Activated CD4-positive, alpha-beta T cell treated with anti-CD3 and anti-CD28 coated beads for 4 hours (primary cell): Measurements from ENCODE around the gene ZNF775.

Source experiments
- DNase-seq, 2 donors: peaks; one replicate each; pipeline ENCODE4 v3.0.0-alpha.2; 2020

Gene ZNF775

DNA sequence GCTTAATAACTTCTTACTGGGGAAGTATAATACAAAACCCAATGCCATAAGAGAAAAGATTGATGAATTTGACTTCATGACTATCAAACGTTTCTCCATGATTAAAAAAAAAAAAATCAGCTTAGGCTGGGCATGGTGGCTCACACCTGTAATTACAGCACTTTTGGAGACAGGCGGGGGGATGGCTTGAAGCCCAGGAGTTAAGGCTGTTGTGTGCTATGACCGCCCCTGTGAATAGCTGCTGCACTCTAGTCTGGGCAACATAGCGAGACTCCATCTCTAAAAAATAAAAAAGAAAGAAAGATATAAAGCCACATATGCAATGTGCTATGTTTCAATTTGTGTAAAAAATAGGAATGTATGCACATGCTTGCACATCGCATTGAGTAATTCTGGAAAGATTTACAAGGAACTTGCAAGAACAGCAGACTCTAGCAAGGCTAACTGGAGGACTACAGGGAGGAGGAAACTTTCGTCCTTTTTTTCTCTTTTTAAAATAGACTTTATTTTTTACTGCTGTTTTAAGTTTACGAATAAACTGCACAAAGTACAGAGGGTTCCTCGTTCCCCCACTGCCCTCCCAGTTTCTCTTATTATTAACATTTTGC is 27.4 kb upstream of the ZNF775 start:
- DNase-seq = no peak

DNA sequence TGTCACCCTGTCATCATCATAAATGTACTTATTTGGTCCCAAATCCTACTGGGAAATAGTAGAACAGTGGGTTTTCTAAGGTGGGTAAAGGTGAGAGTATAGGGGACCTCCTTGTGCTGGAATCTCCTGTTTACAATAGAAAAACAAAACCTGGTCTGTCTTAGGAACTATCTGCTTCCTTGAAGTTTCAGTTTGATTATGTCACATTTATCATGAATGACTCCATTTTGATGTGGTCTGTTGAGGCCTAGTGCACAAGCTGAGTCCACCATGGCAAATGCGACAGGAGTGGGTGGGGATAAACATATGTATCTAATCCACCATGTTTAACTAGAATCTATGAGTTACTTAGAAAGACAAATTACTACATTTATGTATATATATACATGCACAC is 23.5 kb upstream of the ZNF775 start:
- DNase-seq = no peak

DNA sequence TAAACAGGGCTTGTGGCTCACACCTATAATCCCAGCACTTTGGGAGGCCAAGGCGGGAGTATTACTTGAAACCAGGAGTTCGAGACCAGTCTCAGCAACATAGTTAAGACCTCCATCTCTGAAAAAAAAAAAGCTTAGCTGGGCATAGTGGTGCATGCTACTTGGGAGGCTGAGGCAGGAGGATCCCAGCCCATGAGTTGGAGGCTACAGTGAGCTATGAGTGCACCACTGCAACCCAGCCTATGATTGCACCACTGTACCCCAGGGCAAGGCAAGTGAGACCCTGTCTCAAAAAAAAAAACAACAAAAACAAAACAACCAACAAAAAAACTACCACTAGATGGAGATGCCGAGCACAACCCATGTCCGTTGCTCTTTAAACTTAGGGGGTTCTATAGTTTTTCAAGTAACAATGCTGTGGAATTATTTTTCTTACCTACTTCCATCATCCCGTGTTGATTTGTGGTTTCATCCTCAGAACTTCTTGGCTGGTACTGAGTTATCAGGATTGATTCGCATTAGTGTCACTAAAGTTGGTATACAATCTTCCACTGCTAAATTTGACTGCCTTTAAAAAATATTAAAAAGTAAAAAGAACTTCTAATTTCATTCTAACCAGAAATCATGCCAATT is 22.7 kb upstream of the ZNF775 start:
- peak in 1 of 2 donors; percentile 28 for DNase-seq

DNA sequence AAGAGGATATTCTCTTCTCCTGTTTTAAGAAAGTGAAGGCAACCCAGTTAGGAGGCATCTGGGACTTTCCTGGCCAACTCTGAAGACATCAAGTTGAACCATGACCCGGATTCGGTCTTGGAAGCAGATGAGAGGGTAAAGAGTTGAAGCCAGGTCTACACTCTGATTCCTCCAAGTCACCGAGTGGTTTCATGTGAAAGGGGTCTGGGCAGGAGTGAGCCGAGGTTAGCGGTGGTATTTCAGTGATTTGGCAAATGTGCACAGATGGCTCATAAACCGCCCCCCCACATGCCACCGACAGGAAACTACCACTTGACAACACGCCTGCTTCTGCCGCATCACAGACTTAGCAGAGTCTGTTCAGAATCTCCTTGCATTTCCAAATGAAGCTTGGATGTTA is 21.9 kb upstream of the ZNF775 start:
- peak; percentile 66 to 75 for DNase-seq

DNA sequence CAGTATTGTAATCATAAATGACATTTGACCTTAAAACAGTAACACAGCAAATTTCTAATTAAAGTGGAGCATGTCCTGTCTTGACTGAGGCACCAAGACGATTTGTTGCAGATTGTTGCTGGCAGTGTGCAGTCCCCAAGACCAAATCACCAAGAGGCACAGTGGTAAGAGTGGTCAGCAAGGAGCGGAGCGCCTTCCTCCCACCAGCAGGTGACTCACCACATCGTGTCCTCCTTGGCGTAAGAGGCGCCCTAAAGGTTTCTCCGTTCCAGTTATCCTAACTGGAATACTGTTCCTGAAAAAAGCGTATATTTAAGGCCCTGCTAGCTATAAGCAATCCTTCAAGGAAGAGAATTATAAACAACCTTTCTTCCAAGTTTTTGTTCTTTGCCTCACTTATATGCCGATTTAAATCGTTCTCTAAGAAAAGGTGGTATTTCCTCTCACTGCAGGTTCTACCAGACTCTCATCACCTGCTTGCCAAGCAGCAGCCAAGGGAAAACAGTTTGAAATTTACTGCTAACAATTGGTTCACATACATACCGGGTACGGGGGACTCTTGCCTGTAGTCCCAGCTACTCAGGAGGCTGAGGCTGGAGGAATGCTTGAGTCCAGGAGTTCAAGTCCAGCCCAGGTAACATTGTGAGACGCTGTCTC is 21.2 kb upstream of the ZNF775 start:
- DNase-seq = no peak

DNA sequence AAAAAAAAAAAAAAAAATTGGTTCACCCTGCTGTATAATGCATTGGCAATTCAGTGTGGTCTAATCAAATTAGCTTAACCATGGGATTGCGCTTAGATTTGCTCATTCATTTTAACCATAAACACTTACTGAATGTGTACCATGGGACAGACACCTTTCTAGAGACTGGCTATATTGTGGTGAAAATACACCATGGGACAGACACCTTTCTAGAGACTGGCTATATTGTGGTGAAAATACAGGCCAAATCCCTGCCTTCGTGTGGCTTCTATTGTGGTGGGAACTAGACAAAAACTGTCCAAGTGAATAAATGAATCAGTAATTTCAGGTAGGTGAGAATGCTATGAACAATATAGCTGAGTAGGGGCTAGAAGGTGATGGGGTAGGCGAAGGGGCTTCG is 20.7 kb upstream of the ZNF775 start:
- DNase-seq = no peak

DNA sequence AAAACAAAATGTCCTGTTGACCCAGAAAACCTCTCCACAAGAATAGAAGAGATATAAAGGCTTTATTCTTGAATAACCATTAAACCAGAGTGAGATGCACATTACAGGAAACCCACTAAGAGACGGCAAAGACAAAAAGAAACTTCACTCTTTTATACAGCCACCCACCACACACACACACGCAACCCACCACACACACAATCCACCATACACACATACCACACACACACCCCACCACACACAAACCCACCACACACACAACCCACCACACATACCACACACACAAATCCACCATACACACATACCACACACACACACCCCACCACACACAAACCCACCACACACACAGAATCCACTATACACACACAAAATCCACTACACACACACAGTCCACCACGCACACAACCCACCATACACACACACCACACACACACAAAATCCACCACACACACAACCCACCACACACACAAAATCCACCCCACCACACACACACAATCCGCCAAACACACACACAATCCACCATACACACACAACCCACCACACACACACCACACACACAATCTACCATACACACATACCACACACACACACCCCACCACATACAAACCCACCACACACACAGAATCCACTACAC is 20.0 kb upstream of the ZNF775 start:
- DNase-seq = no peak

DNA sequence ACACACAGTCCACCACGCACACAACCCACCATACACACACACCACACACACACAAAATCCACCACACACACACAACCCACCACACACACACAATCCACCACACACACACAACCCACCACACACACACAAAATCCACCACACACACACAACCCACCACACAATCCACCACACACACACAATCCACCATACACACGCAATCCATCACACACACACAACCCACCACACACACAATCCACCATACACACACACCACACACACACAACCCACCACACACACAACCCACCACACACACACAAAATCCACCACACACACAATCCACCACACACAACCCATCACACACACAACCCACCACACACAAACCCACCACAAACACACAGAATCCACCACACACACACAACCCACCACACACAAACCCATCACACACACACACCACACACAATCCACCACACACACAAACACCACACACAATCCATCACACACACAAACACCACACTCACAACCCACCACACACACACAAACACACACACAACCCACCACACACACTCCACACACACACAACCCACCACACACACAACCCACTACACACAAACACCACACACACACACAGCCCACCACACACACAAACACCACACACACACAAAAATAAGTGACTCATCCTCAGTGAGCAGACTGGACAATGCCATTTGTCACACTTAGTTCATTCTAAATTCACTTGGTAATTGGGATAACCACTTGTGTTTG is 19.3 kb upstream of the ZNF775 start:
- DNase-seq = no peak

DNA sequence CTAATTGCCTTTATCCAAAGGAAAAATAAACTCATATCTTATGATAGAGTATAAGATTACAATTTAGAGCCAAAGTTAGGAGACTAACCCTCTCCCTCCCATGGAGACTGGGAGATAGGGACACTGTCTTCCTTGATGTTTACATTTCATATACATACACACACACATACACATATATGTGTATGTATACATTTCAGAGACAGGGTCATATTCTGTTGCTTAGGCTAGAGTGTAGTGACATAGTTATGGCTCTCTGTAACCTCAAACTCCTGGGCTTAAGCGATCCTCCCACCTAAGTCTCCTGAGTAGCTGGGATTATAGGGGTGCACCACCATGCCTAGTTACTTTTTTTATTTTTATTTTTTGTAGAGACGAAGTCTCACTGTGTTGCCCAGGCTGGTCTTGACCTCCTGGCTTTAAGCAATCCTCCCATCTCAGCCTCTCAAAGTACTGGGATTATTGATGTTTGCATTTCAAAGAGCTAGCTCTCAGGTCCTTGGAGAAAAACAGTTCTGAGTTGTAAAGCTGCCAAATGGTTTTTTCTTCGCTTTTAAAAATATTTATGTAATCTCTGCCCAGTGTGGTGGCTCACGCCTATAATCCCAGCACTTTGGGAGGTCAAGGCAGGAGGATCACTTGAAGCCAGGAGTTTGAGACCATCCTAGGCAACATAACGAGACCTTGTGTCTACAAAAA is 18.6 kb upstream of the ZNF775 start:
- no peak for DNase-seq

DNA sequence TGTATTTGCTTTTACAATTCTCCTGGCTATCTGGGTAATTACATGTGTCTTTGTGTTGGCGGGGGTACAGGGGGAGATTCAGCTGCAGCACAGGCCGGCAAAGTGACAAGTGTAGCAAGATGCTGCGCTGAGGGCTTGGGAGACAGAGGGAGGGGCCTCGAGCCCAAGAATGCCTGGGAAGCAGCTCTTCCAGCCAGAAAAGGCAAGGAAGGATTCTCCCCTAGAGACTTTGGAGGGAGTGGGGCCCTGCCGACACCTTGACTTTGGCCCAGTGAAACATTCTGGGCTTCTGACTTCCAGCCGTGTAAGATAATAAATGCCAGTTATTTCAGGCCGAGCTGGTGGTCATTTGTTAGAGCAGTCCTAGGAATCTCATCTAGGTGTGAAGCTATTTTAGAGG is 17.7 kb upstream of the ZNF775 start:
- no peak for DNase-seq

DNA sequence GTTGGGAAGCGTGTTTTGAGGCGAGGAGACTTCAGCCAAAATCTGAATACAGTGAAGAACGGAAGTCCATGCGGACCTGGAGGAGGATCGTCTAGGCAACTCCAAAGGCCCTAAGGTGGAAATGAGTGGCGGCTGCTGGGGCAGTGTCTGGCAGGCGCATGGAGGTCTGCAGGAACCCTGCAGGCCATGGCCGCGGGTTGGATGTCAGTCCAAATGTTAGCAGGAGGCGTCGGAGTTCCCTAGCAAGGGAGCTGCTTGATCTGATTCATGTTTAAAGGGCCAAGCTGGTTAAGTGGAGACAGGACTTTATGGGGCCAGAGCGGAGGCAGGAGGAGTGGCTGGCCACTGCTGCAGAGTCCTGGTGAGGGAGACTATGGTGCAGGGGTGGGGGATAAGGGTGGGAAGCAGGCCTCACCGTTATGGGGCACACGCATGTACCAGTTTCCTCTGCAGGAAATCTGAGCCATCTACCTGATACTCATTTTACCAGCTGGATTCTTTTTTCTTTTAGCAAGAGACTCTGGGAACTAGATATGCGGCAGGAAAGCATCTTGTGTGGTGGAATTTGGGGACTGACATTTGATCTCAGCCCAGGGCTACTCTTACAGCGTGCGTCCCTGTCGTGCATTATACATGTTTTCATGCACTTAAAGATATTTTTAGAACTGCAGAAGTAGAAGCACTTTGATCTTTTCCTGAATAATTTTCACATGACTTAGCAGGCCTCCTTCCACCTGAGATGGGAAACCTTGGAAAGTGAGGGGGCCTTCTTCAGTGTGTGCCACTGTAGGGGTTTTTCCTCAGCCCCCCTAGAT is 17.1 kb upstream of the ZNF775 start:
- DNase-seq = no peak

DNA sequence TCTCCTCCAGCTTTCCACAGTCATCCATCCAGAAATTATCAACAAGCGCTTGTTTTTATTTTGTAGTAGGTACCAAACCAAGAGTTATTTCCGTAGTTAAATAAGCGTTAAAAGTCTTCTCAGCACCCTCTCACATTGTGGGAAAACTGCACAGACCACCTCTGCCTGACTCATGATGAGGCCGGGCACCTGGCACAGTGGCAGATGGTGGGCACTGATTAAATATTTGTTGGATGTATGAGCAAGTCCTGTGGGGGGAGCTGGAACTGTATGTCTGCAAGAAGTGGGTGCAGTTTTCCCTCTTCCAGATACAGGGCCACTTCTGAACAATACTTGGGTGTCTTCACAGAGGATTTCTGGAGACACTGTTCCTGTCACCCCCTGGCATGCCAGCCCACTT is 15.8 kb upstream of the ZNF775 start:
- no peak for DNase-seq

DNA sequence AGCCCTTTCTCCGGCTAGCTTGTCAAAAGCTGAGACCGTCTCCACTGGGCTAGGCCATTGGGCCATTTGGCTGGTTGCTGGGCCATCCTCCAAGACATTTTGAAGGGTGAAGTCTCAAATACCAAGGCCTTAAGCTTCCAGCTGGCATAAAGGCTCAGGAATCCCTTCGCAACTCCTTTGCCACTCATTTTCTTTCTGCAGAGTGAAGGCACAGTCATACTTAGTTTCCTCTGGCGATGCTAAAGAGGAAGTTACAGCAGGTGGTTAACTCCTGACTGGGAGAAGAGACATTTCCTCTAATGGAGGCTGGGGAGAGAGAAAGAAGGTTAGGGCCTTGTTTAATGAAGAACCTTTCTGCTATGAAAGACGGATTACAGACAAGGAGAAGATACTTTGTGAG is 15.3 kb upstream of the ZNF775 start:
- no peak for DNase-seq

DNA sequence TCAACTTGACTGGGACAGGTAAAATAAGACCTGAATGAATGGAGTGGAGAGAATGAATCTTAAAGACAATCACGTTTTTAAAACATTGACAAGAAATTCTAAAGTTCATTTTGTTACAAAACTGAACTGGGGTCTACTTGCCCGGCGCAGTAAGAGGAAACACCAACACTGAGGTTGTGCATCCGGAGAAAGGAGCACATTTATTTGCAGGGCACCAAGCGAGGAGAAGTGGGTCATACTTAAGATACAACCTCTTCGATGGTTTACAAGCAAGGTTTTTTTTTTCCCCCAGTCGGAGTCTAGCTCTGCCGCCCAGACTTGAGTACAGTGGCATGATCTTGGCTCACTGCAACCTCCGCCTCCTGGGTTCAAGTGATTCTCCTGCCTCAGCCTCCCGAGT is 13.9 kb upstream of the ZNF775 start:
- no peak for DNase-seq

DNA sequence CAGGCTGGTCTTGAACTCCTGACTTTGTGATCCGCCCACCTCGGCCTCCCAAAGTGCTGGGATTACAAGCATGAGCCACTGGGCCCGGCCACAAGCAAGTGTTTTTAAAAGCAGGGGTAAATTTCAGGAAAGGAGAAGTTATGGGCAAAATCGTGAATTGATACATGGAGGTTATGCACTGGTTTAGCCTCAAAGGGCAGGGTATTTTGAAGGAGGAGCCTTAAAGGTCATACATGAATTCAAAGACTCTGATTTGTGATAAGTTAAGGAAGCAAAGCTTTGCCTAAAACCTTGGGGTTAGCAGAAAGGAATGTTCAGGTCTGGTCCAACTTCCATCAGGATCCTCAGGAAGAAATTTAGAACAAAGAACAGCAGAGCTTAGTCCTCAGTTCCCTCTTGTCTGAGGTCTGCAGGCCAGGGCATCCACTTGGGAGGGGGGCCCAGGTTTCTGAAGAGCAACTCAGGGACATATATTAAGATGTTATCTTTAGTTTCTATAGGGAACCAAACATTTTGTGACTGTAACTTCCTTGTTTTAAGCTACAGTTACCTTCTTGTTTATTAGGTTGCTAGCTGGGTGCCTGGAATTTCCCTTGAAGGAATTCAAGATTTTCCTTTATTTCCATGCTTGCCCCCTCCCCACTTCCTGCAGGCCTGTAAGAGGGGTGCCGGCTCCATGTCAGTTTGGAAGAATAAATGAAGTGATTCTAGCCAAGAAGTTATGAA is 13.3 kb upstream of the ZNF775 start:
- no peak for DNase-seq

DNA sequence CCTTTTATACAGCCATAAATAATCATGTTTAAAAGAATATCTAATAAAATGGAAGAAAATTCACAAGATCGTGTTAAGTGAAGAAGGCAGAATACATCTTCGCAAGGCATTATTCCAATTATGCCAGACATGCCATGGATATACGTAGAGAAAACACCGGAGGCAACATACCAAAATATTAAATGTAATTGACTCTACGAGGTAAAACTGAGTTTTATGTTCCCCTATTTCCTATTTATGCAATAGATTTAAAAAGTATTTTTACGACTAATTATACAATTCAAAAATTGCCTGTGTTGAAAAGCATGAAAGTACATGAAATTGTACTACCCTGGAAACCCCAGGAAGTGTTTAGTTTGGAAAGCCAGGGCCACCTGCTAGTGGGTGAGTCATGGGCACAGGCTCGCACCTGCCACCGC is 11.4 kb upstream of the ZNF775 start:
- DNase-seq = no peak

DNA sequence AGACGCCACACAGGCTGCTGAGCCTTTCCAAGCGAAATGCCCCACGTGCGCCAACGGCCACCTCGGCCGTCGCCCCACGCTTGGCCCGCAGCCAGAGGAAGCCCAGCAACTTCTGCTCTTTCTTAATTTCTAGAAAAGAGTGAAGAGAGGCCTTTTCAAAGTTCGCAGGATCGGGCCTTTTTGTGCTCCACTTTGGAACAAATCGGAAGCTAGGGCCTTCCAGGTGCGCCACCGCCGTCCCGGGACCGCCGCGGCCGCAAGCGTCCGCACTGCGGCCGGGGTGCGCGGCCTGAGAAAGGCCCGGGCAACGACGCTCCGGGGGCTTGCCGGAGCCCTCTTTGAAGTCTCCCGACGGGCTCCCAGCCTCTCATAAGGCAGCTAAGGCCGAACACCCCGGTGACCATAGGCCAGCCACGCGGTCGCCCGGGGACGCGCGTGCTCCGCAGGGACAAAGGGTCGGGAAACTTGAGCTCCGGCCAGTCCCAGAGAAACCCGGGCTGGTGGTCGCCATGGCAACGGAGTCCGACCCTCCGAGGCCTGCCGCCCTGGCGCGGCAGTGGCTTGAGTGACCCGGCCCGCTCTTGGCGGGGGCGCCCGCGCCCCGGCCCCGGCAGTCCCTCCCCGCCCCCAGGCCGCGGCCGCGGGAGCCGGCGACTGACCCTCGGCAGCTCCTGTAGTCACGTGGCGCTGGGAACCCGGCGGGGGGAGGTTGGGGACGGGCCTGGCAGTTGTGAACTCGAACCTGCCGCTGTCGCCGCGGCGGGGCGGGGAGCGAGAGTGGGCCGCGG is 10.8 kb upstream of the ZNF775 start, which contains the start of gene REPIN1:
TSS of gene REPIN1 (plus strand) at position 727 of the 788 bp plus-strand sequence. CDS start 890 bp downstream, outside the sequence.
- peak; percentile 75 to 82 for DNase-seq

DNA sequence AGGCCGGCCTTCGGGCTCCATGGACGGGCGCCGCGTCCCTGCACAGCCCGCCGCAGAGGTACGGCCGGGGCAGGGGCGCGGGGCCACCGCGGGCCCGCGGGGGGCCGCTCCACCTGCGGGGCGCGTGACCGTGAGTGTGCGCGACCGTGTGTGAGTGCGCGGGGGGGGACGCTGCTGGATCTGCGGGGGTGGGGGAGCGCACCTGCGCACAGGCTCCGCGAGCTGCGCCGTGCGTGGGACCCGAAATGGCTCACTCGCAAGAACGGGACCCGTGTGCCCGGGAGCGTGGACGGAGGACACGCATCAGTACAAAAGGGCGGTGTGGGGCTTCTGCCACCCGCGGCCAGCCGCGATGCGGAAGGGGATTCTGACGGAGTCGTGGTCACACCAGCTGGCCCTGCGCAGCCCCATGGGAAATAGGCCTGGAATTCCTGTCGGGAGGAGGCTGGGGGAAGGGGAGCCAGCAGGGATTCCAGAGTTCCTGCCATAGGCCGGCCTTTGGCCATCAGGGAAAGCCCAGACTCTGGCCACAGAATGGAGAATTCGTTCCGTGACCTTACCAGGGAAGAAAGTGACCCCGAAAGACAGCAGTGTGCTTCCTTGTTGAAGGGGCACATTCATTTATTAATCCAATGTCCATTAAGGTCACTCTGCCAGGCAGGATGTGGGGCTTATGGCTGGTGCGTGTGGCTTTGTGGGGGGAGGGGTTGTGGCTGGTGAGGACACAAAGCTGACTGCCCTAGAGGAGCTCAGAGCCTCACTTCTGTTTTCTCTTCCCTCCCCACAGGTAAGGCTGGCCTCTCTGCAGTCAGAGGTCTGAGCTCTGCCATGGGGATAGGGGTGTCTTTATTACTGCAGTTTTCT is 10.0 kb upstream of the ZNF775 start:
- peak; percentile 75 to 85 for DNase-seq
